ENCODE results near the gene SEPTIN12.

DNA sequence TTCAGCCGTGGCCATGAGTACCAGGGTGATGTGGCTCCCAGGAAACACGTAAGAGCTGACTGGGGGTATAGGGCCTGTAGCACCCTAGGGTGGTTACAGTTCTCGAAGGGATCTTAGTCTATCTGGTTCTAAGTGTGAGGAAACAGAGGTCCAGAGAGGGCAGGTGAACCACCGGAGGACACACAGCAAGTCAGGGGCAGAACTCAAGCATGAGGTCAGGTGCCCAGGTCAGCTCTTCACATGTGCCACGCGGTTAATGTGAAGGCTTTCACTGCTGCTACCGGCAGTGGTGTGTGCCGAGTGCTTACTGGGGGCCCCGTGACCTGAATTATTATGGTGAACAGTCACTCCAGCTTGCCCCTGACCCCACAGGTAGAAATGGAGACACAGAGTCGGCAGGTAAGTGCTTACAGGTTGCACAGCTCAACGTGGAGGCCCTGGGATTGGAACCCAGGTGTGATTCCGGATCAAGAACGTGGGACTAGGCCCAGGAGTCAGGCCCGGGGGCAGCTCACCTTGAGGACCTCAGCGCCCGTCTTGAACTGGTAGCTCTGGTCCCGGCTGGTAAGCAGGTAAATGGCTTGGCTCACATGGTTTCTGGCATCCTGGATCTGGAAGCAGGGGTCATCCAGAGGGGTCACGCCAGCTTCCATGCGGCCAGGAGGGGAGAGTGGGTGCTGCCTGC, 11.2 kb upstream of the SEPTIN12 start:
- TF ChIP-seq, protein P1, sequence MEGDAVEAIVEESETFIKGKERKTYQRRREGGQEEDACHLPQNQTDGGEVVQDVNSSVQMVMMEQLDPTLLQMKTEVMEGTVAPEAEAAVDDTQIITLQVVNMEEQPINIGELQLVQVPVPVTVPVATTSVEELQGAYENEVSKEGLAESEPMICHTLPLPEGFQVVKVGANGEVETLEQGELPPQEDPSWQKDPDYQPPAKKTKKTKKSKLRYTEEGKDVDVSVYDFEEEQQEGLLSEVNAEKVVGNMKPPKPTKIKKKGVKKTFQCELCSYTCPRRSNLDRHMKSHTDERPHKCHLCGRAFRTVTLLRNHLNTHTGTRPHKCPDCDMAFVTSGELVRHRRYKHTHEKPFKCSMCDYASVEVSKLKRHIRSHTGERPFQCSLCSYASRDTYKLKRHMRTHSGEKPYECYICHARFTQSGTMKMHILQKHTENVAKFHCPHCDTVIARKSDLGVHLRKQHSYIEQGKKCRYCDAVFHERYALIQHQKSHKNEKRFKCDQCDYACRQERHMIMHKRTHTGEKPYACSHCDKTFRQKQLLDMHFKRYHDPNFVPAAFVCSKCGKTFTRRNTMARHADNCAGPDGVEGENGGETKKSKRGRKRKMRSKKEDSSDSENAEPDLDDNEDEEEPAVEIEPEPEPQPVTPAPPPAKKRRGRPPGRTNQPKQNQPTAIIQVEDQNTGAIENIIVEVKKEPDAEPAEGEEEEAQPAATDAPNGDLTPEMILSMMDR (IDR thresholded peaks at IDR 0.05; ENCODE audit: low read length), result no peak
- TF ChIP-seq EZH2 (IDR thresholded peaks at IDR 0.05; ENCODE audit: borderline replicate concordance, low read length), result no peak

Measured in OCI-LY1 (cell line).